H1 (cell line): ENCODE data around the gene TTC28. TPM values are rescaled to one million over a fixed set of nuclear protein-coding genes. Genes with fewer than 3 reads are reported as not detected.

ENCODE experiments used
- BRCA1 ChIP-seq: IDR thresholded peaks from 2 replicates; pipeline ENCODE4 v1.6.1; 2012; ENCODE audit warnings: low read depth, low read length, improper control_type of control experiment
- CBX5 ChIP-seq: fragments of 300-800, 300-1000 bp; sonication (generic); IDR thresholded peaks from 2 replicates; pipeline ENCODE4 v1.7.1; 2016; ENCODE audit warnings: antibody characterized with exemption, low read length, low read depth
- CBX8 ChIP-seq: fragments of 300-800, 300-1000 bp; sonication (generic); IDR thresholded peaks from 2 replicates; pipeline ENCODE4 v1.7.1; 2016; ENCODE audit warnings: low read depth, low read length, borderline replicate concordance
- CHD1 ChIP-seq: IDR thresholded peaks from 2 replicates; pipeline ENCODE4 v1.6.1; 2012; ENCODE audit warnings: low read depth, low read length, improper control_type of control experiment
- CHD2 ChIP-seq: IDR thresholded peaks from 2 replicates; pipeline ENCODE4 v1.6.1; 2012; ENCODE audit warnings: low read length, improper control_type of control experiment
- CREB1 ChIP-seq: IDR thresholded peaks from 2 replicates; pipeline ENCODE4 v1.6.1; 2012; ENCODE audit warnings: inconsistent platforms
- CTBP2 ChIP-seq: IDR thresholded peaks from 2 replicates; pipeline ENCODE4 v1.7.0; 2011; ENCODE audit warnings: borderline replicate concordance, mild to moderate bottlenecking, moderate library complexity, mixed read lengths, low read length; ENCODE audit not compliant: insufficient read depth, insufficient read length
- EP300 ChIP-seq, 2 experiments: IDR thresholded peaks; 1 replicate in 1 of 2; 2 replicates in 1 of 2; pipeline ENCODE4 v1.6.1; 2011 to 2012; ENCODE audit warnings: low read depth in 2 of 2, low read length in 2 of 2, mild to moderate bottlenecking in 2 of 2, borderline replicate concordance in 1 of 2, inconsistent platforms in 1 of 2, moderate library complexity in 1 of 2
- FOSL1 ChIP-seq: IDR thresholded peaks from 2 replicates; pipeline ENCODE4 v1.6.1; 2011; ENCODE audit warnings: mild to moderate bottlenecking, low read depth, low read length, moderate library complexity; ENCODE audit not compliant: insufficient read depth
- JUN ChIP-seq: IDR thresholded peaks from 2 replicates; pipeline ENCODE4 v1.6.1; 2011; ENCODE audit warnings: low read depth, mild to moderate bottlenecking, improper control_type of control experiment, low read length
- PHF8 ChIP-seq: fragments of 200-600 bp; sonication (generic); conservative IDR thresholded peaks from 2 replicates; pipeline ENCODE4 v1.7.1; 2012; ENCODE audit warnings: low read depth, mild to moderate bottlenecking, inconsistent platforms, low read length, moderate library complexity
- POLR2A ChIP-seq, 2 experiments: IDR thresholded peaks; 1 replicate in 1 of 2; 2 replicates in 1 of 2; pipeline ENCODE4 v1.6.1; 2011; ENCODE audit warnings: low read depth in 2 of 2, low read length in 2 of 2, mild to moderate bottlenecking in 2 of 2; ENCODE audit errors: control extremely low read depth in 1 of 2
- POLR2AphosphoS5 ChIP-seq: IDR thresholded peaks from 2 replicates; pipeline ENCODE4 v1.6.1; 2011; ENCODE audit warnings: low read depth, low read length
- RAD21 ChIP-seq, 2 experiments: IDR thresholded peaks in 1 of 2; conservative IDR thresholded peaks in 1 of 2; 2 replicates each; pipeline ENCODE4 v1.6.1; 2011; ENCODE audit warnings: low read depth in 2 of 2, low read length in 2 of 2, improper control_type of control experiment in 1 of 2, inconsistent platforms in 1 of 2, mild to moderate bottlenecking in 1 of 2, moderate library complexity in 1 of 2
- RFX5 ChIP-seq: IDR thresholded peaks from 2 replicates; pipeline ENCODE4 v1.6.1; 2011; ENCODE audit warnings: low read depth, low read length, improper control_type of control experiment, borderline replicate concordance
- SIX5 ChIP-seq: IDR thresholded peaks from 2 replicates; pipeline ENCODE4 v1.6.1; 2011; ENCODE audit warnings: mild to moderate bottlenecking, low read depth, low read length
- SP2 ChIP-seq: IDR thresholded peaks from 2 replicates; pipeline ENCODE4 v1.6.1; 2012; ENCODE audit warnings: mild to moderate bottlenecking, low read length, inconsistent platforms
- SP4 ChIP-seq: IDR thresholded peaks from 2 replicates; pipeline ENCODE4 v1.6.1; 2012; ENCODE audit warnings: low read length, inconsistent platforms
- polyA plus RNA-seq, 7 experiments: library from polyadenylated mRNA; depleted of rRNA in 3 of 7; stranded (reverse) in 5 of 7; unstranded in 2 of 7; fragments of >200 nt in 5 of 7; fragments of 200-250 nt in 2 of 7; gene quantifications; 1 replicate in 5 of 7; 2 replicates in 1 of 7; 4 replicates in 1 of 7; pipeline versions ENCODE4 v1.2.1 to v1.2.3, GENCODE V29; 2011 to 2013; ENCODE audit warnings: missing spikeins in 2 of 7, mixed read lengths in 2 of 7
- total RNA-seq: library from RNA; stranded (reverse); fragmentation: NEBNext Ultra II Directional; extraction: Animal tissue kit (Norgen Biotek cat#: 25700); gene quantifications from 2 replicates; pipeline ENCODE4 v1.2.1, GENCODE V29; 2021

The TTC28 gene
- total and polyA plus RNA-seq, 2 of the 8 experiments (the other 6 are each of a cell fraction or from before 2014, with no cell fraction given): 2.6 to 12.6 TPM

DNA sequence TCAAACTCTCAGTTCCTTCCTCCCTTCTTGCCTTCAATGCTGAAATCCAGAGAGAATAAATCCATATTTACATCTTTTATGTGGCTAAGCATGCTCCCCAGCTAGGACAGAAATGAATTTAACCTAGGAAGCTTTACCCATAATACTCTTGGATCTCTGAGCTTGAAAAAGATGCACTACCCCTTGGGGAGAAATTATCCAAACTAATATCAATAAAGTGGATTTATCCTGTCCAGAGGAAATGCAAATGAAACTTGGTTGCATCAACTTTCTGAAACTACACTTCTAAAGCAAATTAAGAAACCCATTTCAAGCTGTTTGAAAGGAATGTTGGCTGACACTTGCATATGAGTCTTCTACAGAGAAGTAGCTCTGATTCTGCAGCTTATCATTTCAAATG is 347.9 kb downstream of the TTC28 start (continued):
- no peak for TF ChIP-seq RAD21 (IDR thresholded peaks at IDR 0.05 in 1 of 2, conservative IDR thresholded peaks at IDR 0.05 in 1 of 2; ENCODE audit: low read depth in 2 of 2, low read length in 2 of 2)
- no peak for TF ChIP-seq CREB1
- TF ChIP-seq PHF8: no peak
- TF ChIP-seq FOSL1: no peak
- TF ChIP-seq POLR2A (IDR thresholded peaks at IDR 0.05; ENCODE audit: control extremely low read depth in 1 of 2, low read depth in 2 of 2, low read length in 2 of 2): no peak
- TF ChIP-seq CHD1: no peak
- no peak for TF ChIP-seq POLR2AphosphoS5
- TF ChIP-seq SIX5: no peak
- no peak for TF ChIP-seq CTBP2
- TF ChIP-seq JUN: no peak
- no peak for TF ChIP-seq EP300 (IDR thresholded peaks at IDR 0.05; ENCODE audit: borderline replicate concordance in 1 of 2, low read depth in 2 of 2, low read length in 2 of 2)
- no peak for TF ChIP-seq SP4
- TF ChIP-seq SP2: no peak
- no peak for TF ChIP-seq BRCA1
- TF ChIP-seq CHD2: no peak
- TF ChIP-seq CBX8: no peak
- no peak for TF ChIP-seq CBX5
- TF ChIP-seq RFX5: no peak
